Suprapubic skin (tissue), 4 donors: ENCODE measurements around the gene RAB6B. TPM values are rescaled to one million over a fixed set of nuclear protein-coding genes. Genes with fewer than 3 reads are reported as not detected.

Experiments
- DNase-seq, 2 donors: peaks; one replicate each; pipeline ENCODE4 v3.0.0-alpha.2; 2019; ENCODE audit warnings: low spot score in 2 of 2
- H3K27ac ChIP-seq: fragments of 200-600 bp; sonication (generic); one replicate; pipeline ENCODE4 v1.5.1; 2019
- H3K27me3 ChIP-seq: fragments of 200-600 bp; sonication (generic); one replicate; pipeline ENCODE4 v1.5.1; 2019
- H3K36me3 ChIP-seq: fragments of 200-600 bp; sonication (generic); one replicate; pipeline ENCODE4 v1.5.1; 2019
- H3K4me1 ChIP-seq: fragments of 200-600 bp; sonication (generic); one replicate; pipeline ENCODE4 v1.5.1; 2019
- H3K4me3 ChIP-seq: fragments of 200-600 bp; sonication (generic); one replicate; pipeline ENCODE4 v1.5.1; 2019; ENCODE audit warnings: mild to moderate bottlenecking
- H3K9me3 ChIP-seq: fragments of 200-600 bp; sonication (generic); one replicate; pipeline ENCODE4 v1.5.1; 2019
- CTCF ChIP-seq, 2 donors: fragments of 200-600 bp in 1 of 2; fragments of 450-650 bp in 1 of 2; sonication (generic) in 1 of 2; IDR thresholded peaks; one replicate each; pipeline ENCODE4 v1.5.1; 2016 to 2019; ENCODE audit warnings: antibody characterized with exemption in 2 of 2, mild to moderate bottlenecking in 1 of 2, moderate library complexity in 1 of 2
- EP300 ChIP-seq: sonication (generic); formaldehyde crosslinking; IDR thresholded peaks from one replicate; pipeline ENCODE4 v1.6.1; 2017; ENCODE audit warnings: antibody characterized with exemption
- POLR2A ChIP-seq, 2 donors: fragments of 450-650 bp; IDR thresholded peaks; one replicate each; pipeline ENCODE4 v1.6.1; 2017; ENCODE audit warnings: antibody characterized with exemption in 2 of 2, mild to moderate bottlenecking in 2 of 2, moderate library complexity in 2 of 2
- POLR2AphosphoS5 ChIP-seq, 3 donors: sonication (generic); formaldehyde crosslinking; IDR thresholded peaks; one replicate each; pipeline ENCODE4 v1.6.1; 2017; ENCODE audit warnings: antibody characterized with exemption in 3 of 3
- WGBS: methylation state at CpG from one replicate; pipeline ENCODE4 v1.1.5; 2018; 5-methylcytosine and 5-hydroxymethylcytosine counted together
- total RNA-seq, 4 donors: library from RNA; depleted of rRNA; stranded (reverse); fragments of >200 nt; gene quantifications; one replicate each; pipeline ENCODE4 v1.1.0, GENCODE V29; 2016

Gene RAB6B
- total RNA-seq, 4 donors from 2014 or later, result 0.34 to 1.3 (median 0.83) TPM

- Histone ChIP-seq H3K36me3 (peaks cover 7% of the 10 kb centered on the region), H3K4me3 (no peak overlapping the region), H3K27ac (no peak overlapping the region), H3K9me3 (no peaks in the 10 kb centered on the region), H3K4me1 (no peaks in the 10 kb centered on the region), H3K27me3 (no peaks in the 10 kb centered on the region)
- WGBS, result 76% methylated on average over 3 of the region's 3 CpGs
- TF ChIP-seq CTCF (IDR thresholded peaks at IDR 0.05) (no peak), EP300 (no peak), POLR2A (IDR thresholded peaks at IDR 0.05) (no peak), POLR2AphosphoS5 (IDR thresholded peaks at IDR 0.05) (no peak)
- DNase-seq, result no peak
These were observed 66.4 kb downstream of the RAB6B start for GRCh38 chr3:133829310-133829707.

- Histone ChIP-seq H3K4me1 (no peaks in the 10 kb centered on the region), H3K36me3 (peaks cover 12% of the 10 kb centered on the region), H3K27me3 (no peaks in the 10 kb centered on the region), H3K9me3 (no peaks in the 10 kb centered on the region), H3K4me3 (no peak overlapping the region), H3K27ac (no peak overlapping the region)
- no peak for DNase-seq
- WGBS, result 86% methylated on average over 9 of the region's 12 CpGs
- TF ChIP-seq POLR2A (IDR thresholded peaks at IDR 0.05), result no peak
- TF ChIP-seq POLR2AphosphoS5 (IDR thresholded peaks at IDR 0.05), result no peak
- no peak for TF ChIP-seq CTCF (IDR thresholded peaks at IDR 0.05)
- no peak for TF ChIP-seq EP300
These were observed 66.9 kb downstream of the RAB6B start for GRCh38 chr3:133828576-133829309.

GRCh38 chr3:133827684-133828083 is 68.0 kb downstream of the RAB6B start:
- WGBS, result 84% methylated on average over 3 of the region's 4 CpGs
- no peak overlapping the region for H3K27ac ChIP-seq
- no peak for DNase-seq
- no peak overlapping the region for H3K4me3 ChIP-seq
- no peaks in the 10 kb centered on the region for H3K4me1 ChIP-seq
- TF ChIP-seq EP300 (no peak), CTCF (IDR thresholded peaks at IDR 0.05) (no peak), POLR2A (IDR thresholded peaks at IDR 0.05) (no peak), POLR2AphosphoS5 (IDR thresholded peaks at IDR 0.05) (no peak)
- H3K27me3 ChIP-seq, result no peaks in the 10 kb centered on the region
- H3K36me3 ChIP-seq, result peaks cover 20% of the 10 kb centered on the region
- H3K9me3 ChIP-seq, result no peaks in the 10 kb centered on the region

GRCh38 chr3:133827136-133827535 is 68.5 kb downstream of the RAB6B start:
- 32% methylated on average over 1 of the region's 1 CpG for WGBS
- Histone ChIP-seq H3K36me3 (peaks cover 25% of the 10 kb centered on the region), H3K4me3 (no peak overlapping the region), H3K9me3 (no peaks in the 10 kb centered on the region), H3K4me1 (no peaks in the 10 kb centered on the region), H3K27me3 (no peaks in the 10 kb centered on the region), H3K27ac (no peak overlapping the region)
- DNase-seq, result no peak
- TF ChIP-seq POLR2AphosphoS5 (IDR thresholded peaks at IDR 0.05) (no peak), POLR2A (IDR thresholded peaks at IDR 0.05) (no peak), CTCF (IDR thresholded peaks at IDR 0.05) (no peak), EP300 (no peak)

DNA sequence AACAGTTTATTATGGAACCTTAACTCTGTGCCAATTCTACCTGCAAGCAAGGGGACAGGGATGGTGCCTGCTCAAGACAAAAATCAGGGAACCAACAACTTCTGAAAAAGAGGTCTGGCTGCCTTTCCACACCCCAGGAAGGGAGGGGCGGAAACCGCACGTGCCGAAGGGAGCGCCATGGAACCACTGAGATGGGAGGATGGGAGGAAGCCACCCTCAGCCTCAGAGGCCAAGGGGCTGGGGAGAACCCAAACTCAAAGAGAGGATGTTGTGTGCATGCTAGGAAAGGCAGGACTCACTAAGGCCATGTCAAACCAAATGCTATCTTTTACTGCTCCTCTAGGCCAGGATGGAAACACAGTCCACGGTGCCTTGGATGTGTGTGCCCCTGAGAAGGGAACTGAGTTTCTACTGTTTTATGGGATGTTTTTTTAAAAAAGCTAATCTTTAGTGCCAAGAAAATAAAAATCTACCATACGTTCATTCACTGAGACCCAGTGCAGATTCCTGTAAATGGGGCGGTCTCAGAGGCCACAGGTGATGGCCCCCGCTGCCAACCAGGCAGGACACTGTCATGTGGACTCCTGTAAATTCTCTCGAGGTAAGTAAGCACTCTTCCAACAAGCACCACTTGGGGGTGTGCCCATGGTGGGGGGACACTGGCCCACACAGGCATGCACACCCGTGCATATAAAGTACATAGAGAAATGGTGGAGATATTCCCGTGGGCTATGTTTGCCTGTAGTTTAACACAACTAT is 69.5 kb downstream of the RAB6B start:
- Histone ChIP-seq H3K27me3 (no peaks in the 10 kb centered on the region), H3K4me3 (no peak overlapping the region), H3K36me3 (peaks cover 33% of the 10 kb centered on the region), H3K4me1 (peaks cover 4% of the 10 kb centered on the region), H3K27ac (no peak overlapping the region), H3K9me3 (no peaks in the 10 kb centered on the region)
- DNase-seq, result no peak
- TF ChIP-seq POLR2AphosphoS5 (IDR thresholded peaks at IDR 0.05) (no peak), POLR2A (IDR thresholded peaks at IDR 0.05) (no peak), EP300 (no peak), CTCF (IDR thresholded peaks at IDR 0.05) (no peak)
- WGBS, result 81% methylated on average over 12 of the region's 12 CpGs
